Hematopoietic multipotent progenitor cell treated with erythropoietin and hydrocortisone succinate and interleukin-3 and kit ligand, for 8 days (in vitro differentiated cells): ENCODE data around the gene CENPP.
"Not testable (repeated sequence)": the region's sequence is repeated elsewhere in the genome, so short reads cannot be mapped to it uniquely, and the experiment has no call there.

Experiments used
- DNase-seq: peaks from one replicate; pipeline ENCODE4 v3.0.0-alpha.2; 2015

The CENPP gene

DNA sequence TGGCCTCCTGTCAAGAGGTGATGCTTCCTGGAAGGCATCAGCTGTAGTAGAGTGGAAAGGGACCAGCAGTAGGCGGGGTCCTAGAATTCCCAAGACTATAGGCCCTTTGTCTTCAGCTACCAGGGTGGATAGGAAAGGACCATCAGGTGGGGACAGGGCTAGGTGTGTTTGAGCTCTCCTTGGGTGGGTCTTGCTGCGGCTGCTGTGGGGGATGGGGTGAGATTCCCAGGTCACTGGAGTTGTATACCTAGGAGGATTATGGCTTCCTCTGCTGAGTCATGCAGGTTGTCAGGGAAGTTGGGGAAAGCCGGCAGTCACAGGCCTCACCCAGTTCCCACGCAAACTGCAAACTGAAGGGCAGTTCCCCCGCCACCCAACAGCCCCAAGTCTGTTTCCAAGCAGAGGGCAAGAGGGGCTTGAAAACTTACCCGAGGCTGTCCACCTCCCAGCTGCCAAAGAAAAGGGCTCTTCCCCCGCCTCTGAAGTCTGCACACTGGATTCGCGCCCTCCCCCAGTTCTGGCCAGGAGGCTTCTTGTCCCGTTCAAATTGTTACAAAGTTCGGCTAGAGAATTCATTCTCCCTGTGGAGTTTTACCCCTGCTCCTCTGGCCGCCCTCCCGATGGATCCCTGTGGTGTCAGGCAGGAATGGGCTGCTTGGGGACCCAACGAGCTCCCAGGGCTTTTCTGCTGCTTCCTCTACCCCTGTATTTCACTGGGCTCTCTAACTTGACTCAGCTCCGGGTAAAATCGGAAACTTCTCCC is 233.0 kb downstream of the CENPP start:
- no peak for DNase-seq

DNA sequence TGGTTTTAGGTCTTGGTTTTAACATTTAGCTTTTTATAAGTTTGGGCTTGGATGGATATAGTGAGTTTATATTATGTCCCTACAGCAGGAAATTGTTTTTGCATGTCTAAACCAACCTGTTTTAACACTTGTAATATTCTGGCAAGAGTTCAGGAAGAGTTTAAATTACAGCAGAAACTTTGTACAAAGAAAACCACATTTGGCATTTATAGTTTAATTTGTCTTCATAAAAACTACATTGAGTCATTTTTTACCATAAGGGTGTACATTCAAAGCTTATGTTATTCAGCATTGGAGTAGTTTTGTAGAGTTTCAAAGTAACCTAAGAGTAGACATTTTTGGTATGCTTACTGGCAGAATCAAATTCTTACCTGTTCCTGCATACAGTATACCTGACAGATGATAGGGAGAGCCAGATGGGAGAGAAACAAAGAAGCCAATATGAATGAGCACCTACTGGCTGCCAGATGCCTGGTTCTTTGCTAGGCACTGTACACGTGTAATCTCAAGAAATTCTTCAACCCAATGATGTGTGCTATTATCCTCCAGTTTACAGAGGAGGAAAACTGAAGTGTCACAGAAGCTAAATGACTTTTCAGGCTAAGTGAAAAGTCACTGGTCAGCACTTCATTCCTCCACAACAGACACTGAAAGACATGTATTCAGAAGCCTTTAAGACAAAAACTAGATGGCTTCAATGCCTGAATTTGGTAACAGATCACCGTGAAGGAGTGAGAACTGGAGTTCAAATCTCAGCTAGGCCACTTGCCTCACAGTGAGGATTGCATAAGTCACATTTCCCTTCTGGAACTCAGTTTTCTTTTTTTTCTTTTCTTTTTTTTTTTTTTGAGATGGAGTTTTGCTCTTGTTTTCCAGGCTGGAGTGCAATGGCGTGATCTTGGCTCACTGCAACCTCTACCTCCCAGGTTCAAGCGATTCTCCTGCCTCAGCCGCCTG is 235.9 kb downstream of the CENPP start:
- DNase-seq: no peak

DNA sequence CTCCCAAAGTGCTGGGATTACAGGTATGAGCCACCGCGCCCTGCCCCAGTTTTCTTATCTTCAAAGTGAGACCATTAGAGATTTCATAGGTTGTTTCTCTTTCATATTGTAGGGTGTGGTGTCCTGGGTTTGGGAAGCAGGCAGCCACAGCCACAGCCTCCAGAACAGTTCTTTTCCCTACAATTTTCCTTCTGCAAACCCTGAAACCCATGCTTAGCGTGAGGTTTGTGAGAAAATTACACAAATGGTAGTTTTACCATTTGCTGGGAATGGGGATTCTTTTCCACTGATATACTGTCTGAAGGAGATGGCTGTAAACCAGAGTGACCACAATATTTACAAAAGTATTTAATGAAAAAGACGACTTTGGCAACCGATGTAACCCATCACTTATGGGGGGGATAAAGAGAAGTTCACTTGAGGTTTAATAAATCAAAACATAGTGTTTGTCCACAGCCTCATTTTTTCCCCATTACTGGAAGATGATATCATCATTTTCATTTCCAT is 236.8 kb downstream of the CENPP start:
- DNase-seq: no peak

DNA sequence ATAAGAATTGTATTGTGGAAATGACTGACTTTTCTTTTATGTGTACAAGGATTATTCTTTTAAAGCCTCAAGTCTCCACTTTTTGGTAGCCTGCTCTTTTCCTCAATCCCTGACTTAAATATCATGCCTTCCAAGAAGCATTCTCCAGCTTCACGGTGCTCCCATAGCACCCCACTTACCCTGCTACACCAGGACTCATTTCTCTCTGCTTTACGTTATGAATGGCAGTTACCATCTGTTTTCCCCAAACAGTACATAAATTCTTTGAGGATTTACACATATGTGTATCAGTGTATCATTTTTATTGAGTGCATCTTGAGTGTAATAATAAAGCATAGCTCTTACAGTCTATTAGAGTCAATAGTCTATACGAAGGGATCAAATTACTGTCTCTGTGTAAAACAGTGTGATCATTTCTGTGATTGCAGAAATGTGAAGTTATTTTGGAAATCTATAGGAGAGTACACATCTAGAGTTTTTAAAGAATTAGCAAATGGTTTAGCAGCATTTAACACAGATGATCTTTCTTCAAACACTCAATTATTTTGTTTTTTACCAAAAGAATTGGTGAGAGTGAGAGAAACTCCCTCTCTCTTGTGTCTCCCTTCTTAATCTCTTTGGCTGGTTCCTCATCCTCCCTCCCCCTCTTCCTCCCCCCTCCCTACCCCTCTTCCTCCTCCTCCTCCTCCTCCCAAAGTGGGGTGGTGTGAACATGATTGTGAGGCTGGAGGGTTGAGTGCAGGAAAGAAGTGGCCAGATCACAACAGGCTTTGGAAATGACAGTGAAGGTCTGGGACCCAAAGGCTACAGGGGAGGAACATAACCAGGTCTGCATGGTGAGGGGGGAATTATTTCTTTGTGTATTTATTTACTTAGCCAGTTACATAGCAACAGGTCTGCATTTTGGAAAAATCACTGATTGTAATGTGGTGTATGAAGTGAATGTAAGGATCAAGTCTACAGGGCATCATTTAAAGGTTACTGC is 237.7 kb downstream of the CENPP start:
- no peak for DNase-seq

DNA sequence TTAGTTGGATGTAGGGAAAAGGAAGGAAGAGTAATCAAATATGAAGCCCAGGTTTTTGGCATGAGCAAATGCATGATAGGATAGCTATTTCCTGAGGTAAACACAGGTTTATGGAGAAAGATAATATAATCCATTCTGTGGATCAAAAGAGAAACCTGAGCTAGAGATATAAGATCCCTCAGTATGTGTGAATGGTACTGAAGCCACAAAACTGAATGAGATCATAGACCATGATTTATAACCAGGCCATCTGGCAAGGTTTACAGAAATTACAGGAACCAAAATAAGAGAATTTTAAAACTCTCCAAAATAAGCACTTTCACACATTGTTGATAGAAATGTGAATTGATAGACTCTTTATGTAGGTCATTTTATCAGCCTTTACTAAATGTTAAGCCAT is 238.8 kb downstream of the CENPP start:
- no peak for DNase-seq

DNA sequence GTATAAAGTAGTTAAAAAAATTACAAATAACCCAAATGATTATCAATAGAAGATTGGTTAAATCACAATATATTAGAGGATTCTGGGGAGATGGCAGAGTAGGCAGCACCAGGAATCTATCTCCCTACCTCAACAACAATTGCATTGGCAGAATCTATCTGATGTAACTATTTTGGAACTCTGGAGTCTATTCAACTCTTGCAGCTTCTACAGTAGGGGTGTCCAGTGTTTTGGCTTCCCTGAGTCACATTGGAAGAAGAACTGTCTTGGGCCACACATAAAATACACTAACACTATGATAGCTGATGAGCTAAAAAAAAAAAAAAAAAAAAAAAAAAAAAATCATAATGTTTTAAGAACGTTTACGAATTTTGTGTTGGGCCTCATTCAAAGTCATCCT is 239.2 kb downstream of the CENPP start:
- DNase-seq: no peak

DNA sequence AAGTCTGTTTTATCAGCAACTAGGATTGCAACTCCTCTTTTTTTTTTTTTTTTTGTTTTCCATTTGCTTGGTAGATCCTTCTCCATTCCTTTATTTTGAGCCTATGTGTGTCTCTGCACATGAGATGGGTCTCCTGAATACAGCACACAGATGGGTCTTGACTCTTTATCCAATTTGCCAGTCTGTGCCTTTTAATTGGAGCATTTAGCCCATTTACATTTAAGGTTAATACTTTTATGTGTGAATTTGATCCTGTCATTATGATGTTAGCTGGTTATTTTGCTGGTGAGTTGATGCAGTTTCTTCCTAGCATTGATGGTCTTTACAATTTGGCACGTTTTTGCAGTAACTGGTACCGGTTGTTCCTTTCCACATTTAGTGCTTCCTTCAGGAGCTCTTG is 246.1 kb downstream of the CENPP start:
- DNase-seq: not testable (repeated sequence)

DNA sequence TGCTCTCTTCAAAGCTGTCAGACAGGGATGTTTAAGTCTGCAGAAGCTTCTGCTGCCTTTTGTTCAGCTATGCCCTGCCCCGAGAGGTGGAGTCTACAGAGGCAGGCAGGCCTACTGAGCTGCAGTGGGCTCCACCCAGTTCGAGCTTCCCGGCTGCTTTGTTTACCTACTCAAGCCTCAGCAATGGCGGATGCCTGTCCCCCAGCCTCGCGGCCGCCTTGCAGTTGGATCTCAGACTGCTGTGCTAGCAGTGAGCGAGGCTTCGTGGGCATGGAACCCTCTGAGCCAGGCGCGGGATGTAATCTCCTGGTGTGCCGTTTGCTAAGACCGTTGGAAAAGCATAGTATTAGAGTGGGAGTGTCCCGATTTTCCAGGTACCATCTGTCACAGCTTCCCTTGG is 247.9 kb downstream of the CENPP start:
- DNase-seq: not testable (repeated sequence)

DNA sequence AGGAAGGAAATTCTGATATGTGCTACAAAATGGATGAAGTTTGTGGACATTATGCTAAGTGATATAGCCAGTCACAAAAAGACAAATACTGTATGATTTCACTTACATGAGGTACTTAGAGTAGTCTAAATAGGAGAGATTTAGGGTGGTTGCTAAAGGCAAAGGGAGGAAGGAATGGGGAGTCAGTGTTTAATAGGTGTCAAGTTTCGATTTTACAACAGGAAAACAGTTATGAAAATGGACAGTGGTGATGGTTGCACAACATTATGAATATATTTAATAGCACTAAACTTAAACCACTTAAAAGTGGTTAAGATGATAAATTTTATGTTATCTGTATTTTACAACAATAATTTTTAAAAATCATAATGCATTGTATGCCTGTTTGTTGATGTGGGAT is 250.4 kb downstream of the CENPP start:
- no peak for DNase-seq

DNA sequence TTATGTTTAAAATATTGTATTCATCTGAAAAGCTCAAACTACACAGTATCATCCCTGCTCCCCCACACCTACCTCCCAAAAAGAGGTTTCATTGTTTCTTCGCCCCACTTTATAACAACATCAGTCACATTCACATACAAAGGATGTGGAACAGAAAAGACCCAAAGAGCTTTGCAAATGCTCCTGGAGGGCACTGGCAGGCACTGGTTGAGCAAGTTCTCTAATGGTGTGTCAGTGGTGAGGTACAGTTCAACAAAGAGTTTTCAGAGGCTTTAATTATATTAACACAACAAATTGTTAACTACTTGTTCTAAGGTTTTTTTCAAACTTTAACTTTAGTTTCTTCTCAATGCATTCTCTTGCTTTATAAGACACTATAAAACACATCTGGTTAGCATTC is 264.2 kb downstream of the CENPP start:
- DNase-seq: no peak

DNA sequence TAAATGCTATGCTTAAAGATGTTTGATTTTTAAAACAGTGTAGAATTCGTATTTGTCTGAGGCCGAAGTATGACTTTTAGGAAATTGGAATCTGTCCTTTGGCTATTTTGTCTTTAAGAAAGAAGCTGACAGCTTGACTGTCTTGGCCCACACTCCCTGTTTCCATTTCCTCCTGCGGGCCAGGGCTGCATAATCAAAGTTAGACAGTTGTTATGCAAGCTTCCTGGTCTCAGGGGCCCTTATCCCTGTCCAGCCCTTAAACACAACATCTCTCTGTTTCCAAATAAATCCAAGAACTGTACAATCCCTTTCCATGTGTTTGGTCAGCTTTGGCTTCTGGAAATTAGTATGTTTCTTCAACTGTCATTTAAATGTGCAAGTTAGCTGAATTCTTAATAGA is 264.6 kb downstream of the CENPP start:
- no peak for DNase-seq

DNA sequence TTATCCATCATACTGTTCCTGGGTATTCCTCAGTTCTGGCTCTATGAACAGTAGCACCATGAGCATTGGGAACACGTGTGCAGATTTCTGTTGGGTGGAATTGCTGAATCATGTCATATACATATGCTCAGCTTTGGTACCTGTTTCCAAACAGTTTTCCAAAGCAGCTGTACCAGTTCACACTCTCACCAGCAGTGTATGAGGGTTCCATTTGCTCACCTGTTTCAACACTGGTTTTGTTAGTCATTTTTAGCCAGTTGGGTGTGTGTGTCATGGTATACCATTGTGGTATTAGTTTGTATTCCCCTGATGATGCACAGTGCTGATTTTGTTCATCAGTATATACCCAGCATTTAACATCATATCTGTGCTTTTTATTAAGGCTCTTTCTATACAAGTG is 266.8 kb downstream of the CENPP start:
- no peak for DNase-seq

DNA sequence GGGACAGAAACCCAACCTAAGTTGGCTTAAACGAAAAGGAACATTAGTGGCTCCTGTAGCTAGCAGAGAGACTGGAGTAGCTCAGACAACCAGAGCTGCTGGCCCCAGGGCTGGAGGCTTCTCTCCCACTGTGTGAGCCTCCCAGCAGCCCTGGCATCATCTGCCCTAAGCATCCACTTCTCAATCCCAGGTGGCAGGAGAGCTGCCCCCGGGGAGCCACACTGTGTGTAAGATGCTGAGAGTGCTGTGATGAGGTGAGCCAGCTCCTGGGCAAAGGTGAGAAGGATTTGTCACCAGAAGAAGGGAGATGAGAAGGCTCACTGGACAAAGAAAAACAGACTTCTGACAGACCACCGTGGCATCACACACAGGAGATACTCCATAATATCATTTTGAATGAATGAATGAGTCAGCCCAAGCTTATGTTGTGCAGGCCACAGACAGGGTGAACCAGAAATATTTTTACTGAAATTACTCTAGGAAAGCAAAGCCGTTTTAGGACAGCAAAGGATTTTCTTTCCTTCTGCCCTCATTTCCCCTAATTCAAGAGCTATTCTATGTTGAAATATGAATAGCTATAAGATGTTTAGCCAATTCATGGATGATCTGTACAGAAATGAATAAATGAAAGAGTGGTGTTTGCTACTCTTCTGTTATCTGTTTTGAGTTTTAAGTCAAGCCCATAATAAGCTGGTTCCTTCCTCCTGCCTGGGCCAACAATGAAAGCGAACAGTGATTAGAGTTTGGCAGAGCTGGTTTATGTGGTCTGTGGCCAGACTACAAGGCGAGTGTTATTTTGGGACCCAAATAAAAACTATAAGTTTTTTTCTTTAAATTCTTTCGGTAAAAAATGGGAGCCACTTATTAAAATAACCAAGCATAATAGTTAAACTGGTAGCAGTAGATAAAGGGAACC is 267.5 kb downstream of the CENPP start:
- DNase-seq: no peak

DNA sequence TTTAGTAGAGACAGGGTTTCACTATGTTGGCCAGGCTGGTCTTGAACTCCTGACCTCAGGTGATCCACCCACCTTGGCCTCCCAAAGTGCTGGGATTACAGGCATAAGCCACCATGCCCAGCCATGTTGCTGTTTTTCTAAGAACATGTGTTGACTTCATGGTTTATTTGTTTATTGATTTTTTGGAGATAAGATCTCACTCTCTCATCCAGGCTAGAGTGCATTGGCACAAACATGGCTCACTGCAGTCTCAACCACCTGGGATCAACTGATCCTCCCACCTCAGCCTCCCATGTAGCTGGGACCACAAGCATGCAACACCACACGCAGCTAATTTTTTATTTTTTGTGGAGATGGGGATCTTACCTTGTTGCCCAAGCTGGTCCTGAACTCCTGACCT is 269.3 kb downstream of the CENPP start:
- DNase-seq: not testable (repeated sequence)

DNA sequence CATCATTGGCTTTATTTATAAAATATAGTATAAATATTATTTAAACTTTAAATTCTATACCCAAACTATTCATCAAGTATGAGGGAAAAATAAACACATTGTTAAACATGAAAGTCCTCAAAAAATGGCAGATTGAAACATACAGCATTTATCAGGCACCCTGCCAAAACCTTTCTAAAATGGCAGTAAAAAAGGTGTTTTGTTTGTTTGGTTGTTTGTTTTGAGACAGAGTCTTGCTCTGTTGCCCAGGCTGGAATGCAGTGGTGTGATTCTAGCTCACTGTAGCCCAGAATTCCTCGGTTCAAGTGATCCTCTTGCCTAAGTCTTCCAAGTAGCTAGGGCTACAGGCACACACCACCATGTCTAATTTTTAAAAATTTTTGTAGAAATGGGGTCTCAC is 270.2 kb downstream of the CENPP start:
- DNase-seq: no peak

DNA sequence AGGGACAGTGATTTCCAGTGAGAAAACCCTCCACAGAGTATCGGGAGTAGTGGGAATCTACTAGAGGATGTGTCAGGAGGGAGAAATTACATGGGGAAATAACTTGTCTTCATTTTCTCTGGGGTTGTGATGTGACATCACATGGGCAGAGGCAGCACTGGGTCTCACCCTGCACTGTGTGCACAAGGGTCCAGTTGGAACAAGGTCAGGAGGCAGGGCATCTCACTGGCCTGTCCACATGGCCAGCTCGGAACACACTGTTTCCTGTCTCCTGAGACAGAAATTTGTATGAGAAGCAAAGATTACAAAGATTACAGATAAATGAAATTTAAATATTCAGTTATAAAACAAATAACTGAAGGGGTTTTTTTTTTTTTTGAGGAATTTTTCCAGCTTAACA is 272.6 kb downstream of the CENPP start:
- no peak for DNase-seq

DNA sequence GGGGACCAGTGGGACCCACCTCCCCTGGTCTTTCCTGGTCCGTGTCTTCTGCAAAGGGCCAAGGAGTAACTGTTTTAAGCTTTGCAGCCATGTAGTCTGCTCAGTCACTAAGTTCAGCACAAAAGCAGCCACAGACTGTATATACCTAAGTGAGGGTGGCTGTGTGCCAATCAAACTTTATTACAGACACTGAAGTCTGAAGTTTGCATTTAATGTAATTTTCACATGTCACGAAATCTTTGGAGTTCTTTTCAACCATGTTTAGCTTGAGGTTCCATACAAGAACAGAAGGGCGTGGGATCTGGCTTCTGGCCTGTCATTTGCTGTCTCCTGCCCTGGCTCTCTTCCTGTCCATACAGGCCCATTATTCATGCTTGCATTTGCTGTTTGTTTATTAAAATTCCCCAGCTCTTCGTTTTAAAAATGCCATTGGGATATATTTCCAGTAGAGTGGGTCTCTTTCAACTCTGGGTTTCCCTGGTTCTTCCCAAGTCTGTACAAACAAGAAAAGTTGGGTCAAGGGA is 274.2 kb downstream of the CENPP start:
- no peak for DNase-seq

DNA sequence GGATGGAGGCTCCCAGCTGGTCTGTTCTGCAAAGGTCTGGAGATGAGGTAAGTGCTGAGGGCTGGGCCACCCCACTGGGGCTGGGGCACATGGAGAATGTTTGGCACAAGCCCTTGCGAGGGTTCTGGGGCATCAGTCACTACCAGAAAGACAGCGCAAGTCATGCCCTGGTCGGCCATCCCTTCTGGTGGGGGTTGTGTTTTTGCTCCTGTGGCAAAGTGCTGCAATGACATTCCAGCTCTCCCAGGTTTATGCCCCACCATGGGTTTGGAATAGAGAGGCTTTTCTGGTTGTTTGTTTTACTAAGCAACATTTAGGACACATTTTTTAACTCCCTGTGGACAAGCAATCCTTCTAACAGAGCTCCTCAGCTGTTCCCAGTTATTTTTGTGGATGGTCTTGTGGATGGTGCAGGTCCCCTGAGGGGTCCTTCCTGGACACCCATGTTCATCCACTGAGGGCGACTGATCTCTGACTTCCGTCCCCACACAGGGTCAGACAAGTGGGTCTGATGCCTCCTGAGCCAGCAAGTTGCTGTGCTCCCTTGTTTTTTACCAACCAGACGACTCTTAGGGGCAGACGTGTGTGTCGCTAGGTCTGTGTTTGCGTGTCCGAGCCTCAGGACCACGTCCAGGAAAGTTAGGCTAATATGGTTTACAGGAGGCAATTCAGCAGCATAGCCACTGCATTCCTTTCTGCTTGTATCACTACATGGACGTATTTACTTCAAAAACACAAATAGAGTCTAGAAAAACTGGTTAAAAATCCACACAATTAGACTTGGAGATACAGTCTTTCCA is 274.9 kb downstream of the CENPP start:
- no peak for DNase-seq

DNA sequence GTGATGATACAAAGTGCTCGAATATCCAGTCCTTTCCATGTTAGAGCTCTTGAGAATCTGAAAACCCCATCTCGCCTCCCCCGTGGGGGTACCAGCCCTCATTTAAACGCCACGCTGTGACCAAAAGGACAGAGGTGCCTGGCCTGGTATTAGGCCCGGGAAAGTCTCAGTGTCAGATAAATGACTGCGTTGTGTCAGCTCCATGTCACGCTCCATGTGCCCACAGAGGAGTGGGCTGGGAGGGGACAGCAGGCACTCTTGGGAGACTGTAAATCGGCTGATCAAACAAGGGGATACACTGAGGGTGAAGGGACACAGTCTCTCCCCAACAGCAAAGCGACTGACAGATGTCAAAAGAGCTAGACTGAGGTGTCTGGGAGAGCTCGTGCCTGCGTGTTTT is 275.7 kb downstream of the CENPP start:
- no peak for DNase-seq

DNA sequence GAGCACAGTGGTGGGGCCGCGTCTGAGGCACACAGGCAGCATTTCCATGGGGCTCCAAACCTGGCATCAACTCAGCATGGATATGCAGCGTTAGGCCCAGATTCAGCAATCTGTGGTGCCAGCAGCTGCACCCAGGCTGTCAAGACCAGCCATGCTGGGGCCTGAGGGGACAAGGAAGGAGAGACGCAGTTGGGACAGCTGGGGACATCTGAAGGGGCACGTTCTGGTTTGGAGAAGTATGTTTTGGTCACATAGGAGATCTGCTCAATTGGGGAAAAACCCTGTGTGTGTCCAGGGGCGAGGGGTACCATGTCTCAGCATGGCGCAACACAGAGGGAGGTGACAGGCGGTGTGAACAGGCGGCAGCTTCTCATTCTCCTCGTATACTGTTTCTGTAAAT is 276.7 kb downstream of the CENPP start:
- DNase-seq: no peak
